Thyroid gland (tissue), 4 donors: Measurements from ENCODE around the gene MAPRE2. TPM values are rescaled to one million over a fixed set of nuclear protein-coding genes. Genes with fewer than 3 reads are reported as not detected.
A peak's percentile ranks its signal among the peaks of the same experiment; 100 is the strongest.
"Not testable (repeated sequence)": the region's sequence is repeated elsewhere in the genome, so short reads cannot be mapped to it uniquely, and the experiment has no call there.

ENCODE experiments used
- DNase-seq, 2 donors: peaks; one replicate each; pipeline ENCODE4 v3.0.0-alpha.2; 2019
- H3K27ac ChIP-seq, 3 donors: fragments of 200-600 bp; sonication (generic); 1 replicate in 2 of 3; 2 replicates in 1 of 3; pipeline ENCODE4 v1.5.1; 2016 to 2019; ENCODE audit warnings: mild to moderate bottlenecking in 1 of 3, moderate library complexity in 1 of 3
- H3K27me3 ChIP-seq: fragments of 200-600 bp; sonication (generic); one replicate; pipeline ENCODE4 v1.5.1; 2019
- H3K36me3 ChIP-seq, 2 donors: fragments of 200-600 bp; sonication (generic); one replicate each; pipeline ENCODE4 v1.5.1; 2016 to 2019
- H3K4me1 ChIP-seq, 2 donors: fragments of 200-600 bp; sonication (generic); one replicate each; pipeline ENCODE4 v1.5.1; 2017 to 2019
- H3K4me3 ChIP-seq, 3 donors: fragments of 200-600 bp; sonication (generic); replicated peaks in 1 of 3; 1 replicate in 2 of 3; 2 replicates in 1 of 3; pipeline ENCODE4 v1.5.1; 2016; ENCODE audit warnings: mild to moderate bottlenecking in 1 of 3
- H3K9me3 ChIP-seq: fragments of 200-600 bp; sonication (generic); one replicate; pipeline ENCODE4 v1.5.1; 2017
- POLR2A ChIP-seq, 2 donors: fragments of 450-650 bp; IDR thresholded peaks; one replicate each; pipeline ENCODE4 v1.6.1; 2017; ENCODE audit warnings: antibody characterized with exemption in 2 of 2, mild to moderate bottlenecking in 2 of 2, moderate library complexity in 1 of 2
- WGBS, 2 donors: methylation state at CpG; one replicate each; pipeline ENCODE4 v1.1.5; 2017; 5-methylcytosine and 5-hydroxymethylcytosine counted together
- intact Hi-C: fragments of 100-400 bp; cut with DNase I; formaldehyde crosslinking; loops from one replicate; pipeline ENCODE4 v1.15.1; 2023
- total RNA-seq, 4 donors: library from RNA; depleted of rRNA; stranded (reverse); fragments of >200 nt; gene quantifications; one replicate each; pipeline ENCODE4 v1.2.3, GENCODE V29; 2016
- TF ChIP-seq, protein P1 (sequence below), 6 experiments: fragments of 200-600 bp in 3 of 6; fragments of 450-650 bp in 3 of 6; sonication (generic) in 3 of 6; IDR thresholded peaks; one replicate each; pipeline ENCODE4 v1.5.1; 2016 to 2019; ENCODE audit warnings: antibody characterized with exemption in 6 of 6, mild to moderate bottlenecking in 2 of 6, inconsistent platforms in 1 of 6, moderate library complexity in 1 of 6

The MAPRE2 gene
- total RNA-seq, 4 donors from 2014 or later, result 22.6 to 38.1 (median 28.8) TPM

DNA sequence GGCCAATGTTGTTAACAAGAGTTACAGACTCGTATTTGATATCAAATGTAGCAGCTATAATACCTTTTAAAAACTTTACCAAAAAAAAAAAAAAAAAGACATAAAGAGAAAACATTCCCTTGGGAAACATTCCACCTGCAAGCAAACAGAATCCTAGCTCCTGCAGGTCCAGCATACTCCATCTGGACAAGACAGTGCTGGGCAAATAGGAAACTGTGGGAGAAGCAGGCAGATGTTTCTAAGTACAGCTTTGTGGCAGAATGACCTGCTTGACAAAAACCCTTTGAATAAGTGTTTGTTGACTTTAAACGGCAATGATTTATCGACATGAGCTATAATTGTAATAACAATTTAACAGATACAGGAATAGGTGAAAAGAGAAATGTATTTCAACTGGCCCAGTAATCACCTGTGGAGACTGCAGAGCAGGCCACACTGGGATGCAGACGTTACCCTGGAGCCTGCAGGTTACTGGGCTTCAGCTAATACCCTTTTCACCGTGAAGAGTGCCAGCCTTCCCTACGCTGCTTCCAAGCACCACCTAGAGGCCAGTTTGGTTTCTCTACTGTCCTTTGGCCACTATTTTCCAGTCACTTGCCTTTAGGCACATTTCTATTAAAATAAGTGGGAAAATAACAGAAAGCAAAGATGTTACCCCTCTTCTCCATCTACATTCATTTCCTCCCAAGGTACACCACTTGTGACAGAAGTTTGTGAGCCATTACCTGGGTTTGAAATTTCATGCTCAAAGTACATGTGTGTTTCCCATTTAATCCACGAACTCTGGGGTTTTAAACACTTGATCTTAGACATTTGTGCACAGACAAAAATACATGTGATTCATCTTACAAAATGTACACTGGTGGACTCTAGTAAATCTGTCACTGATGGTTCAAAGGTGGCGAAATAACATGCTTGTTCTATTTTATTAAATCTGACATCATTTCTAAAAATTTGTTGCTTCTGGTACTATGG is 102.7 kb downstream of the MAPRE2 start:
- H3K4me1 ChIP-seq, result peaks cover 0 to 3% of the 10 kb centered on the region in 2 donors
- no peak overlapping the region for H3K4me3 ChIP-seq
- intact Hi-C loops, result loop anchor here (5.0 kb wide), 1 partner anchor 137 kb away; no protein-coding TSS in a partner anchor
- no peak for TF ChIP-seq POLR2A (IDR thresholded peaks at IDR 0.05)
- TF ChIP-seq, protein P1, sequence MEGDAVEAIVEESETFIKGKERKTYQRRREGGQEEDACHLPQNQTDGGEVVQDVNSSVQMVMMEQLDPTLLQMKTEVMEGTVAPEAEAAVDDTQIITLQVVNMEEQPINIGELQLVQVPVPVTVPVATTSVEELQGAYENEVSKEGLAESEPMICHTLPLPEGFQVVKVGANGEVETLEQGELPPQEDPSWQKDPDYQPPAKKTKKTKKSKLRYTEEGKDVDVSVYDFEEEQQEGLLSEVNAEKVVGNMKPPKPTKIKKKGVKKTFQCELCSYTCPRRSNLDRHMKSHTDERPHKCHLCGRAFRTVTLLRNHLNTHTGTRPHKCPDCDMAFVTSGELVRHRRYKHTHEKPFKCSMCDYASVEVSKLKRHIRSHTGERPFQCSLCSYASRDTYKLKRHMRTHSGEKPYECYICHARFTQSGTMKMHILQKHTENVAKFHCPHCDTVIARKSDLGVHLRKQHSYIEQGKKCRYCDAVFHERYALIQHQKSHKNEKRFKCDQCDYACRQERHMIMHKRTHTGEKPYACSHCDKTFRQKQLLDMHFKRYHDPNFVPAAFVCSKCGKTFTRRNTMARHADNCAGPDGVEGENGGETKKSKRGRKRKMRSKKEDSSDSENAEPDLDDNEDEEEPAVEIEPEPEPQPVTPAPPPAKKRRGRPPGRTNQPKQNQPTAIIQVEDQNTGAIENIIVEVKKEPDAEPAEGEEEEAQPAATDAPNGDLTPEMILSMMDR (IDR thresholded peaks at IDR 0.05), result peak in 5 of 6 experiments; percentile 47 to 90 (median 81)
- H3K27ac ChIP-seq, result no peak overlapping the region
- H3K9me3 ChIP-seq, result no peaks in the 10 kb centered on the region
- WGBS, 2 donors, result 50 to 54% methylated on average over 8 of the region's 8 CpGs
- H3K36me3 ChIP-seq, result no peaks in the 10 kb centered on the region
- peak; percentile 58 to 66 for DNase-seq
- H3K27me3 ChIP-seq, result no peaks in the 10 kb centered on the region

DNA sequence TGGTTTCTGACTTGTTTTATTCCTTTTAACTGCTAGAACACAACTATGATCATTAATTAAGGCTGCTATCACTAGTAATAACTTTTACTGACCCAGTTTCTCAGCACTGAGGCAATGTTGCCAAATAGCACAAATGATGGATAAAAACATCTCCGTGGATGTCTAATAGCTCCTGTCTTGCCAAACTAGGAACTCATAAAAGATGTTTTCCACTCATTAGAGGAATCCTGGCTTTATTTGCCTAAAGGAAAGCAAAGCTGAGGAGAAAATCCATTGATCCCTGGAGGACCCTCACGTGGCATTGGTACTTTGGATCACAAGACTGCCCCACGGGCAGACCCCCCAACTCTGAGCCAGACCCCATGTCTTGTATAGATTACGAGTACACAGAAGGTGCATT is 103.5 kb downstream of the MAPRE2 start:
- intact Hi-C loops, result loop anchor here (5.0 kb wide), 1 partner anchor 137 kb away; no protein-coding TSS in a partner anchor
- 57 to 76% methylated on average over 4 of the region's 4 CpGs for WGBS, 2 donors
- Histone ChIP-seq H3K4me1 (no peaks in the 10 kb centered on the region), H3K27me3 (no peaks in the 10 kb centered on the region), H3K9me3 (no peaks in the 10 kb centered on the region), H3K36me3 (no peaks in the 10 kb centered on the region), H3K4me3 (no peak overlapping the region), H3K27ac (no peak overlapping the region)
- TF ChIP-seq, protein P1 (IDR thresholded peaks at IDR 0.05), result no peak
- TF ChIP-seq POLR2A (IDR thresholded peaks at IDR 0.05), result no peak
- DNase-seq, result no peak

DNA sequence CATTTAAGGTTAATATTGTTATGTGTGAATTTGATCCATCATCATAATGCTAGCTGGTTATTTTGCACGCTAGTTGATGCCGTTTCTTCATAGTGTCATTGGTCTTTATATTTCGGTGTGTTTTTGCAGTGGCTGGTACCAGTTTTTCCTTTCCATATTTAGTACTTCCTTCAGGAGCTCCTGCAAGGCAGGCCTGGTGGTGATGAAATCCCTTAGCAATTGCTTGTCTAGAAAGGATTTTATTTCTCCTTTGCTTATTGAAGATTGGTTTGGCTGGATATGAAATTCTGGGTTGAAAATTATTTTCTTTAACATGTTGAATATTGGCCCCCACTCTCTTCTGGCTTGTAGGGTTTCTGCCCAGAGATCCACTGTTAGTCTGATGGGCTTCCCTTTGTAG is 109.0 kb downstream of the MAPRE2 start:
- intact Hi-C loops, H3K9me3 ChIP-seq, H3K36me3 ChIP-seq, H3K4me1 ChIP-seq, H3K27me3 ChIP-seq, H3K27ac ChIP-seq, DNase-seq, H3K4me3 ChIP-seq: not testable (repeated sequence)
- 94 to 95% methylated on average over 3 of the region's 3 CpGs for WGBS, 2 donors

DNA sequence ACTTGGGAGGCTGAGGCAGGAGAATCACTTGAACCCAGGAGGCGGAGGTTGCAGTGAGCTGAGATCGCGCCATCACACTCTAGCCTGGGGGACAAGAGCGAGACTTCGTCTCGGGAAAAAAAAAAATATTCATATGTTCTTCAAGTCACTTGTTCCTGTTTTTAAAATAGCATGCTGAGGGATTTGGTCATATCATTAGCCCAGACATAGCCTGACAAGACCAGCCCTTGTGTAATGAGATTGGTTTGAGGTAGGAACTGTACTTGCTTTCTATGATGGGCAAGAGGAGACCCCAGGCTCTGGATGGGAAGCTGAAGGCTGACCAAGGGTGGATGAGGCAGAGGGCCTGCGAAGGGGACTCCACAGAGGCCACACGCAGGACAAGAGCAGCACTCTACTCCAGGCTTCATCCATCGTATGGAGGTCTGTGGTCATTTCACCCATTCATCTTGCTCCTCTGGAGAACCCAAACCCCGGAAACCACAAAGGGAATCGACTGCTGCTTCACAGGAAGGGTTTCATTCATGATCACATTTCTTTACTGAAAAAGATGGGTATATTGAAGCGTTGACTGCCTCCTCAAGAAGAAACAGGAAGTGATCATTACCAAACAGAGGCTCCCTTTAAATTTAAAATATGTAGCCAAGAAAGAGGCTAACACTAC is 112.5 kb downstream of the MAPRE2 start:
- intact Hi-C loops, result no loop called here
- no peak for DNase-seq
- Histone ChIP-seq H3K36me3 (no peaks in the 10 kb centered on the region), H3K4me1 (no peaks in the 10 kb centered on the region), H3K27me3 (no peaks in the 10 kb centered on the region), H3K27ac (no peak overlapping the region), H3K4me3 (no peak overlapping the region), H3K9me3 (no peaks in the 10 kb centered on the region)
- no peak for TF ChIP-seq POLR2A (IDR thresholded peaks at IDR 0.05)
- TF ChIP-seq, protein P1 (IDR thresholded peaks at IDR 0.05), result no peak
- 91 to 95% methylated on average over 12 of the region's 12 CpGs for WGBS, 2 donors

DNA sequence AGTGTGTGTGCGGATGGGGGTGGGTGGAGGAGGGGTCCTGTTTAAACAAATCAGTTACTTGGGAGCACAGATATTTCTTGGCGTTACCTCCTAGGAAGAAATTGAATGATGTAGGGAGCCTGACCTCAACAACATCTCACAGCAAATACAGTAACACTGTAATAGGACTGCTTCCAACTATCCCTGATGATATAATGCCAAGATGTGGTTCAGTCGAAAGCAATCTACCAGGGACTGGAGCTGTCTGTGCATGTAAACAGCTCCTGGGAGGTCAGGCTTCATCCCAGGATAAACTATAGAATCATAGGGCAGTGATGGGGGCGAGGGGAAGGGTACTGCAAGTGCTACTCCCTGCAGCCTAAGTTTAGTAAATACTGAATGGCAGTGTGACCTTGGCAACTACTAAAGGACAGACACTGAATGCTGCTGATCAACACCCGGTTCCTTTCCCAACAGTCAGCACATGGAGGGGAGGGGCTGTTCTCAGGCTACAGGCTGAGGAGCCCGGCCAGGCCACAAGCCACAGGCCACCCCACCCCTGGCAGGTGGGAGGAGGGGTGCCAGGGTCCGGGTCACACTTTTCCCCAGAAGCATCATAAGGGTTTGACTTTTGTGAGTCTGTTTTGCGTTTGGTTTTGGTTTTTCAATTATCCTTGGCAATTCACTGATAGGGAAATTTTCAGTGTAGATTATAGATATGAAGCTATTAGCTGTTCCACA is 114.3 kb downstream of the MAPRE2 start:
- Histone ChIP-seq H3K9me3 (no peaks in the 10 kb centered on the region), H3K36me3 (no peaks in the 10 kb centered on the region), H3K27ac (no peak overlapping the region), H3K27me3 (no peaks in the 10 kb centered on the region), H3K4me1 (no peaks in the 10 kb centered on the region), H3K4me3 (no peak overlapping the region)
- TF ChIP-seq POLR2A (IDR thresholded peaks at IDR 0.05), result no peak
- TF ChIP-seq, protein P1 (IDR thresholded peaks at IDR 0.05), result no peak
- WGBS, 2 donors, result 42 to 45% methylated on average over 8 of the region's 8 CpGs
- intact Hi-C loops, result no loop called here
- DNase-seq, result no peak
